Globus pallidus (tissue), 1 donor: ENCODE measurements around the gene SAPCD1.
"Not testable (repeated sequence)": the region's sequence is repeated elsewhere in the genome, so short reads cannot be mapped to it uniquely, and the experiment has no call there.

Experiments
- DNase-seq: peaks from one replicate; pipeline ENCODE4 v3.0.0-alpha.2; 2015; ENCODE audit warnings: low spot score

Gene SAPCD1

GRCh38 chr6:31777667-31778050 lies 15.2 kb downstream of the SAPCD1 start:
- no peak for DNase-seq

DNA sequence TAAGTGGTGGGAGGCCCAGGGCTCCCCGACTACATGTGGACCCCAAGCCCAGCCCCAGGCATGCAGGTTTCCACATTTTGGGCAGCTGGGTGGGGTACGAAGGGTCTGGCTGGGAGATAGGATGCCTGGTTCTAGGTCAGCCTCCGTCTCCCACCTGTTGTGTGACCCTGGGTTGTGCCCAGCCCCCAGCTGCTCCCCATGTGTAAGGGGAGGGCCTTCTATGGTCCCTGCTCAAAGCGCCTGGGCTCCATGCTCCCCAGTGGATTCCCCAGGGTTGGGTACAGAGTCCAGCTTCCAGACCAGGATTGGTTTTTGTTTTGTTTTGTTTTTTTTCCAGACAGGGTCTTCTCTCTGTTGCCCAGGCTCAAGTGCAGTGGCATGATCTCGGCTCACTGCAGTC lies 15.7 kb downstream of the SAPCD1 start:
- no peak for DNase-seq

GRCh38 chr6:31778999-31779885 lies 16.8 kb downstream of the SAPCD1 start:
- DNase-seq = no peak

DNA sequence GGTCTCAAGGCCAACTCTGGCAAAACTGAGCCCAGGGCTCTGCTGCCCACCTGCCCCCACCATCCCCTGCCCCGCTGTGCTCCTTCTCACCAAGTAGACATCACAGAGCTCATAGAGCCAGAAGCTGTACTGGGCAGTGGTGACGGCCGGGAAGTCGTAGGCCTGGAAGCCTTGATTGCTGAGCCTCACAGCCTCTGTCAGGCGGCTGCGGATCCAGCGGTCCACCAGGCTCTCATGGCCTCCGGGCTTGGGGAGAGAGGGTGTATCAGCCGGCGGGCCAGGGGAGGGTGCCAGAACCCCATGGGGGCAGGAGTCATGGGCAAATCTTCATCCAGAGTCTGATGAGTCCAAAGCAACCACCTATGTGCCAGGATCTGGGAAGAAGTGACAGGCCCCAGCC lies 17.5 kb downstream of the SAPCD1 start:
- no peak for DNase-seq

- no peak for DNase-seq
Measured at GRCh38 chr6:31780507-31781243, 18.2 kb downstream of the SAPCD1 start.

- DNase-seq = no peak
Measured at GRCh38 chr6:31781244-31782125, 19.0 kb downstream of the SAPCD1 start.

GRCh38 chr6:31782126-31782855 lies 19.8 kb downstream of the SAPCD1 start:
- DNase-seq = no peak

DNA sequence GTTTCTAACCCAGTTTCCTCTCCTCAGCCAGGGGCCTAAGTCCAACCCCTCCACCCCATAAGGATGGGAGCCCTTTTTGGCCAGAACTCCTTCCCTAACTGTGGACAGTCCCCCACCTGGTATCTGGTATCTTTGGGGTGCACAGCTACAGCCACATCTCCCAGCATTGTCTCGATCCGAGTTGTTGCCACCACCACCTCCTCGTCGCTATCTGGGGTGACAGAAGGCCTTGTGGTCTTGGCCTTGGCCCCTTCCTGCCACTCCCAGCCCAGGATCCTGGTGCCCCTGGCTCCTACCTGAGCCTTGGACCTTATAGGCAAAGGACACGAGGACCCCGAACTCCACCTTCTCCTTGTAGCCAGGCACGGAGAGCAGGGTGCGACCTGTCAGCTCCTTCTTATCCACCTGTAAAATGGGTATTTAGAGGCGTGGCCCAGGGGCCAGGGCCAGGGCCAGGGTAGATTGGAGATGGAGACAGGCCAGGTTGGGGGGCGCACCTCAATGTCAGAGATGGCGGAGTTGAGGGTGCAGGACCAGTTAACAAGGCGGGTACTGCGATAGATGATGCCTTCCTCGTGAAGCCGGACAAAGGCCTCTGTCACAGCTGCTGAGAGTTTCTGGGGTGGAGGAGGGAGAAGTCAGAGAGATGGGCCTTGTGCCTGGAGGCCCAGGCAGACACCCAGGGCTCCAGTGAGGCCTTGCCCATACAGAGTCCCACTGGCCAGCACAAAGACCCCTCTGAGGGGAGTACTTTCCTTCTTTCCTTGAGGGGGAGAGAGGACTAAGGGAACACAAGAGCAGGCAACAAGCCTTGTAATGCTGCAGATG lies 21.9 kb downstream of the SAPCD1 start:
- DNase-seq = peak; percentile 43

DNA sequence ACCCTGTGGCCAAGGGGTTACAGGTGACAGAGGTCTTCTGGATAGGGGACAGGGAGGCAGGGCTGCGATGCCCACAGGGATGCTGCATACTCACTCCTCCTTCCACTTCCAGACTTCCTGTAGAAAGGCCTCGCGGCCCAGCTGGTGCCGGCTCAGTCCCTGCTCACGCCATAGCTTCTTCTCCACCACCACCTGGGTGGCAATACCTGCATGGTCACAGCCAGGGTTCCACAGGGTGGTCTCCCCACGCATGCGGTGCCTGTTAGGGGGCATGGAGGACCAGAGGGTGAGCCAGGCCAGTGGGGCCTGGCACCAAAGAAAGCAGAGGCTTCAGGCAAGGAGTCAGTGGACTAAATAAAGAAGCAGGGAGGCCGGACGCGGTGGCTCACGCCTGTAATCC lies 23.0 kb downstream of the SAPCD1 start:
- DNase-seq = no peak

GRCh38 chr6:31791324-31792089 lies 29.1 kb downstream of the SAPCD1 start:
- no peak for DNase-seq

- no peak for DNase-seq
Measured at GRCh38 chr6:31792090-31792374, 29.6 kb downstream of the SAPCD1 start.

DNA sequence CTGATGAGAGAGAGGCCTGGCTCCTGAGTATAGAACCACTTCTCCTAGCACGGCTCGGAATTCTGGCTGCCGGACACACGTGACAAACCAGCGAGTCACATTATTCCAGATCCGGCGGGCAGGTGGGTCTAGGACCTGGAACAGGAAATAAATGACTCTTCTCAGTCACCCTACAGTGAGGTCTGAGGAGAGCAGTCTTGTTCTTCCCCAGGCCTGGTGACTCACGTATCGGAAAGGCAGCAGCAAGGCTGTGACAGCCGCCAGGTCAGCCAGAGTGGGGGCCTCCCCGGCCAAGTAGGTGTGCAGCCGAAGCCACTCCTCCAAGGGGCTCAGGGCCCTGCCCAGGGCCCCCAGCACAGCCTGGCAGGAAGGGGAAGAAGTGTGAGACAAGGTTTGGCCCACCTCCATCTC lies 30.3 kb downstream of the SAPCD1 start:
- no peak for DNase-seq

DNA sequence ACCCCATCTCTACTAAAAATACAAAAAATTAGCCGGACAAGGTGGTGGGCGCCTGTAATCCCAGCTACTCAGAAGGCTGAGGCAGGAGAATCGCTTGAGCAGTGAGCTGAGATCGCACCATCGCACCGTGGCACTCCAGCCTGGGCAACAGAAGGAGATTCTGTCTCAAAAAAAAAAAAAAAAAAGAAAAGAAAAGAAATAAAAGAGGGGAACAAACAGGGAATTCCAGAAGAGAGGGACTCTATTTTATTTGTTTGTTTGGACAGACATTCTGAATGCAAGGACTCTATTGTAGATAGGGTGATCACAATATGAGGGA lies 31.4 kb downstream of the SAPCD1 start:
- not testable (repeated sequence) for DNase-seq

DNA sequence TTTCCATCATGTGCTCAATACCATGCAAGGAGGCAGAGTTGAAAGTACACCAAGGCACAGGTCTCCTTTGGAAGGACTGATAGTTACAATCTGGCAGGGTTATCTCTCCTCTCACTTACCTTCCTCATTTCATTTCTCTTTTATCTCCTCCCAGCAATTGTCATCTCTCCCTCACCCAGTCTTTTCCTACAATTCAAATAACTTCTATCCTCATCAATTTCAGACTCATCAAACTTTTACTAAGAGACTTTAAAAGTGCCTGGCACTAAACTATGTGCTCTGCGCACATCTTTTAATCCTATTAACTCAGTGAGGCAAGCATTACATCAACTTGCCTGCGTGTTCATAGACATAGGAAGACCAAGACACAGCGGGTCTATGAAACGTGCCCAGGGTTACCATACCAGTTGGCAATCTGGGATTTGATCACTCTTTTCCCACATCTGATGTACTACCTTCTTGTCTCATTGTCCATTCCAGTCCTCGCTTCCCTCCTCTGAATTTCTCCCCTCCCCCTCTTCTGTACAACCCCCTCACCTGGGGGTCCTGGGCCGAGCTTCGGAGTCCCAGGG lies 31.9 kb downstream of the SAPCD1 start:
- DNase-seq = no peak

GRCh38 chr6:31794866-31795615 lies 32.6 kb downstream of the SAPCD1 start:
- no peak for DNase-seq

GRCh38 chr6:31795616-31796298 lies 33.3 kb downstream of the SAPCD1 start, which contains the start of gene VARS1:
TSS of gene VARS1 (minus strand) at chr6:31795752. CDS start at chr6:31795217, 535 bp downstream.
- DNase-seq = peak; percentile 86

- no peak for DNase-seq
Measured at GRCh38 chr6:31796993-31797385, 34.5 kb downstream of the SAPCD1 start.

DNA sequence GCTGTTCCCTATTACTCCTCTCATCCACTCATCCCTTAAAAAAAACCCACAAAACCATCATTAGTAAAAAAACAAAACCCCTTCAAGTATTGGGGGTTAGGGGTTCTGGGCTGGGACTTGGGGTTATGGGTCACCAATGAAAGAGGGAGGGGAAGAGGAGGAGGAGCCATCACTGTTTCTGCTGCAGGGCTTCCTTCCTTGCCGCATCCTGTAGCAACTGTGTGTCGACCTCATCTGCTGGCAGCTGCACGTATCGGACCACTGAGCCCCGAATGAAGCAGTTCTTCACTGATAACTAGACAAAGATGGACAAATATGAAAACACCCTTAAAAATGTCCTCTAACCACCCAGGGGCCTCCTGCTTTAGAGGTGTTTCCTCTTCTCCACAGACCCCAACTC lies 35.1 kb downstream of the SAPCD1 start:
- no peak for DNase-seq

GRCh38 chr6:31799781-31800180 lies 37.3 kb downstream of the SAPCD1 start:
- no peak for DNase-seq
